Femur (tissue), 1 donor: ENCODE results near the gene EHD4.

Experiments
- DNase-seq: peaks from one replicate; pipeline ENCODE4 v3.0.0-alpha.2; 2017

The EHD4 gene

GRCh38 chr15:41852736-41853590 lies 119.4 kb downstream of the EHD4 start:
- no peak for DNase-seq

- DNase-seq, result no peak
These were observed 120.5 kb downstream of the EHD4 start for GRCh38 chr15:41851755-41852370.

GRCh38 chr15:41851167-41851523 lies 121.2 kb downstream of the EHD4 start:
- no peak for DNase-seq

GRCh38 chr15:41850482-41851166 lies 121.7 kb downstream of the EHD4 start:
- no peak for DNase-seq

GRCh38 chr15:41849861-41850260 lies 122.5 kb downstream of the EHD4 start:
- DNase-seq, result no peak

GRCh38 chr15:41849204-41849603 lies 123.2 kb downstream of the EHD4 start:
- no peak for DNase-seq

GRCh38 chr15:41848631-41849030 lies 123.7 kb downstream of the EHD4 start:
- DNase-seq, result no peak

GRCh38 chr15:41847981-41848380 lies 124.4 kb downstream of the EHD4 start:
- no peak for DNase-seq

- no peak for DNase-seq
These were observed 125.2 kb downstream of the EHD4 start for GRCh38 chr15:41847206-41847605.
